Measurements from ENCODE around the gene DTL. TPM values are rescaled to one million over a fixed set of nuclear protein-coding genes. Genes with fewer than 3 reads are reported as not detected.

The DTL gene
- total and polyA plus RNA-seq, 8 donors, result 0.58 to 7.5 (median 1.5) TPM; not detected in 2

GRCh38 chr1:212037900-212038299 is 2.4 kb downstream of the DTL start:
- no peaks in the 10 kb centered on the region for H3K36me3 ChIP-seq
- H3K27ac ChIP-seq, result no peak overlapping the region
- H3K4me1 ChIP-seq, result peaks cover 12 to 33% (median 22%) of the 10 kb centered on the region in 4 donors
- intact Hi-C loops (cut with DNase I; ENCODE audit: low total_unique reads), result no loop called here
- no peaks in the 10 kb centered on the region for H3K27me3 ChIP-seq
- TF ChIP-seq POLR2AphosphoS5 (IDR thresholded peaks at IDR 0.05) (no peak), POLR2A (IDR thresholded peaks at IDR 0.05) (no peak), CTCF (IDR thresholded peaks at IDR 0.05) (no peak), EP300 (IDR thresholded peaks at IDR 0.05) (no peak)
- no peaks in the 10 kb centered on the region for H3K9me3 ChIP-seq
- H3K4me3 ChIP-seq, result no peak overlapping the region
- no peak for DNase-seq
- 58 to 84% (median 74%) methylated on average over 3 of the region's 3 CpGs for WGBS, 5 donors

GRCh38 chr1:212039622-212040021 is 4.1 kb downstream of the DTL start:
- intact Hi-C loops (cut with DNase I; ENCODE audit: low total_unique reads), result no loop called here
- Histone ChIP-seq H3K4me3 (no peak overlapping the region), H3K27ac (no peak overlapping the region), H3K9me3 (no peaks in the 10 kb centered on the region), H3K36me3 (no peaks in the 10 kb centered on the region), H3K4me1 (peaks cover 6 to 16% (median 8%) of the 10 kb centered on the region in 4 donors), H3K27me3 (no peaks in the 10 kb centered on the region)
- TF ChIP-seq EP300 (IDR thresholded peaks at IDR 0.05) (no peak), CTCF (IDR thresholded peaks at IDR 0.05) (no peak), POLR2A (IDR thresholded peaks at IDR 0.05) (no peak), POLR2AphosphoS5 (IDR thresholded peaks at IDR 0.05) (no peak)
- DNase-seq, result no peak
- 81 to 94% (median 90%) methylated on average over 2 of the region's 2 CpGs for WGBS, 5 donors

GRCh38 chr1:212040629-212041412 is 5.3 kb downstream of the DTL start:
- intact Hi-C loops (cut with DNase I; ENCODE audit: low total_unique reads), result no loop called here
- no peaks in the 10 kb centered on the region for H3K9me3 ChIP-seq
- WGBS, 5 donors, result 69 to 78% (median 72%) methylated on average over 5 of the region's 5 CpGs
- TF ChIP-seq EP300 (IDR thresholded peaks at IDR 0.05) (no peak), POLR2AphosphoS5 (IDR thresholded peaks at IDR 0.05) (no peak), CTCF (IDR thresholded peaks at IDR 0.05) (no peak), POLR2A (IDR thresholded peaks at IDR 0.05) (no peak)
- H3K4me1 ChIP-seq, result peaks cover 2 to 13% (median 6%) of the 10 kb centered on the region in 4 donors
- no peaks in the 10 kb centered on the region for H3K27me3 ChIP-seq
- H3K36me3 ChIP-seq, result no peaks in the 10 kb centered on the region
- DNase-seq, result no peak
- no peak overlapping the region for H3K27ac ChIP-seq
- no peak overlapping the region for H3K4me3 ChIP-seq

GRCh38 chr1:212042436-212042835 is 6.9 kb downstream of the DTL start:
- Histone ChIP-seq H3K4me1 (no peaks in the 10 kb centered on the region), H3K27ac (no peak overlapping the region), H3K36me3 (no peaks in the 10 kb centered on the region), H3K9me3 (no peaks in the 10 kb centered on the region), H3K27me3 (no peaks in the 10 kb centered on the region), H3K4me3 (no peak overlapping the region)
- TF ChIP-seq EP300 (IDR thresholded peaks at IDR 0.05) (no peak), CTCF (IDR thresholded peaks at IDR 0.05) (no peak), POLR2A (IDR thresholded peaks at IDR 0.05) (no peak), POLR2AphosphoS5 (IDR thresholded peaks at IDR 0.05) (no peak)
- DNase-seq, result no peak
- intact Hi-C loops (cut with DNase I; ENCODE audit: low total_unique reads), result no loop called here

Measured in stomach (tissue), 9 donors.